PC-3 (cell line): ENCODE data around the gene CYP2A7. TPM values are rescaled to one million over a fixed set of nuclear protein-coding genes. Genes with fewer than 3 reads are reported as not detected.
"Not testable (repeated sequence)": the region's sequence is repeated elsewhere in the genome, so short reads cannot be mapped to it uniquely, and the experiment has no call there.

Experiments used
- ATAC-seq: fragments of 200-7000 bp; cut with Tn5 transposase; 2 replicates; pipeline ENCODE4 v1.9.1; 2020; ENCODE audit warnings: mild to moderate bottlenecking, moderate library complexity
- BruUV-seq: library from RNA; stranded (reverse); fragments of 400-500 nt; replicated peaks from 2 replicates; lab custom pipeline; 2021; lab: Mats Ljungman, UMichigan
- CTCF ChIA-PET: fragments of 300-600 bp; sonication (Branson Sonifier 250); formaldehyde crosslinking; loops from one replicate; lab custom pipeline; 2022; ENCODE audit warnings: antibody characterized with exemption; lab: Charles Lee
- POLR2A ChIA-PET: fragments of 300-600 bp; sonication (Branson Sonifier 250); formaldehyde crosslinking; loops from one replicate; lab custom pipeline; 2022; ENCODE audit warnings: antibody characterized with exemption; ENCODE audit not compliant: unreplicated experiment; lab: Charles Lee
- DNase-seq: peaks from one replicate; pipeline ENCODE4 v3.0.0-alpha.2; 2015
- H2AFZ ChIP-seq: fragments of 300-600 bp; sonication (generic); 2 replicates; pipeline ENCODE4 v1.6.0; 2016; ENCODE audit warnings: antibody characterized with exemption, low read length
- H3F3A ChIP-seq: fragments of 300-600 bp; sonication (generic); one replicate; pipeline ENCODE4 v1.6.0; 2017; ENCODE audit warnings: antibody characterized with exemption, low read length, control low read depth, mild to moderate bottlenecking; ENCODE audit not compliant: unreplicated experiment
- H3K27ac ChIP-seq: fragments of 300-600 bp; sonication (generic); 2 replicates; pipeline ENCODE4 v1.5.1; 2016; ENCODE audit warnings: mild to moderate bottlenecking, low read length
- H3K27me3 ChIP-seq: fragments of 300-600 bp; sonication (generic); 2 replicates; pipeline ENCODE4 v1.6.1; 2016; ENCODE audit warnings: low read length, mixed read lengths
- H3K36me3 ChIP-seq: fragments of 300-600 bp; sonication (generic); 2 replicates; pipeline ENCODE4 v1.6.1; 2016; ENCODE audit warnings: low read depth, mixed run types, low read length, mixed read lengths
- H3K4me1 ChIP-seq: fragments of 300-600 bp; sonication (generic); 2 replicates; pipeline ENCODE4 v1.5.1; 2016; ENCODE audit warnings: low read length; ENCODE audit not compliant: insufficient read depth
- H3K4me2 ChIP-seq: fragments of 300-600 bp; sonication (generic); 2 replicates; pipeline ENCODE4 v1.6.0; 2016; ENCODE audit warnings: low read length
- H3K4me3 ChIP-seq: fragments of 300-600 bp; sonication (generic); 2 replicates; pipeline ENCODE4 v1.5.1; 2016; ENCODE audit warnings: mild to moderate bottlenecking, low read length, mixed read lengths
- H3K79me2 ChIP-seq: fragments of 300-600 bp; sonication (generic); 2 replicates; pipeline ENCODE4 v1.6.1; 2017; ENCODE audit warnings: low read length, mixed read lengths
- H3K9ac ChIP-seq: fragments of 300-600 bp; sonication (generic); 2 replicates; pipeline ENCODE4 v1.6.0; 2016; ENCODE audit warnings: mild to moderate bottlenecking, low read length
- H3K9me2 ChIP-seq: fragments of 300-600 bp; sonication (generic); replicated peaks from 2 replicates; pipeline ENCODE4 v1.6.1; 2016; ENCODE audit warnings: mixed run types, low read length, mixed read lengths
- H3K9me3 ChIP-seq: fragments of 300-600 bp; sonication (generic); 2 replicates; pipeline ENCODE4 v1.6.1; 2016; ENCODE audit warnings: low read length, mixed read lengths
- H4K20me1 ChIP-seq: fragments of 300-600 bp; sonication (generic); 2 replicates; pipeline ENCODE4 v1.6.1; 2016; ENCODE audit warnings: low read length, mixed read lengths
- CTCF ChIP-seq: fragments of 300-600 bp; sonication (generic); conservative IDR thresholded peaks from 2 replicates; pipeline ENCODE4 v1.5.1; 2017; ENCODE audit warnings: antibody characterized with exemption, low read depth, mild to moderate bottlenecking, low read length
- EZH2 ChIP-seq: fragments of 300-600 bp; sonication (generic); IDR thresholded peaks from one replicate; pipeline ENCODE4 v1.6.1; 2017; ENCODE audit warnings: antibody characterized with exemption, mild to moderate bottlenecking, low read length; ENCODE audit not compliant: unreplicated experiment
- EZH2phosphoT487 ChIP-seq: fragments of 300-600 bp; sonication (generic); IDR thresholded peaks from 2 replicates; pipeline ENCODE4 v1.6.1; 2018; ENCODE audit warnings: mild to moderate bottlenecking, antibody characterized with exemption, low read length, borderline replicate concordance
- intact Hi-C: fragments of 100-400 bp; cut with micrococcal nuclease; formaldehyde crosslinking; loops from 2 replicates; pipeline ENCODE4 v1.9.0; 2023
- total RNA-seq: library from RNA; depleted of rRNA; stranded (reverse); fragments of >200 nt; gene quantifications from 2 replicates; pipeline ENCODE4 v1.2.3, GENCODE V29; 2014

The CYP2A7 gene
- total RNA-seq, 1 experiment from 2014 or later, result not detected

GRCh38 chr19:40862785-40863184 is 19.2 kb downstream of the CYP2A7 start:
- Histone ChIP-seq H3K36me3 (no peaks in the 10 kb centered on the region), H3K79me2 (no peaks in the 10 kb centered on the region), H4K20me1 (no peaks in the 10 kb centered on the region), H3K9me3 (no peaks in the 10 kb centered on the region), H3K9me2 (no peaks in the 10 kb centered on the region), H3K27ac (peak overlapping the region; percentile 56), H3K27me3 (no peaks in the 10 kb centered on the region), H3K4me2 (no peak overlapping the region), H3F3A (no peaks in the 10 kb centered on the region), H2AFZ (no peak overlapping the region), H3K4me3 (no peak overlapping the region), H3K9ac (no peak overlapping the region), H3K4me1 (peaks cover 7% of the 10 kb centered on the region)
- POLR2A ChIA-PET, result interaction anchor here (0.6 kb wide), 1 partner anchor 172 kb away, joined by 3 read pairs; no protein-coding TSS in a partner anchor
- ATAC-seq, result peak; percentile 22
- peak; percentile 82 for DNase-seq
- intact Hi-C loops, result no loop called here
- TF ChIP-seq EZH2phosphoT487 (no peak), EZH2 (no peak), CTCF (no peak)
- CTCF ChIA-PET, result no interaction called here
- BruUV-seq, result no TSS peak

GRCh38 chr19:40862333-40862732 is 19.7 kb downstream of the CYP2A7 start:
- Histone ChIP-seq H3K9ac (no peak overlapping the region), H3K4me2 (no peak overlapping the region), H3K4me1 (peaks cover 7% of the 10 kb centered on the region), H3K36me3 (no peaks in the 10 kb centered on the region), H3K27ac (peak overlapping the region; percentile 56), H3K27me3 (no peaks in the 10 kb centered on the region), H3K79me2 (no peaks in the 10 kb centered on the region), H4K20me1 (no peaks in the 10 kb centered on the region), H3K9me2 (no peaks in the 10 kb centered on the region), H3F3A (no peaks in the 10 kb centered on the region), H3K4me3 (no peak overlapping the region), H3K9me3 (no peaks in the 10 kb centered on the region), H2AFZ (no peak overlapping the region)
- no peak for DNase-seq
- no peak for ATAC-seq
- intact Hi-C loops, result no loop called here
- POLR2A ChIA-PET, result interaction anchor here (0.6 kb wide), 1 partner anchor 171 kb away, joined by 3 read pairs; no protein-coding TSS in a partner anchor
- CTCF ChIA-PET, result no interaction called here
- BruUV-seq, result no TSS peak
- TF ChIP-seq EZH2 (no peak), EZH2phosphoT487 (no peak), CTCF (no peak)

GRCh38 chr19:40858109-40858508 is 23.9 kb downstream of the CYP2A7 start:
- H3F3A ChIP-seq, result no peaks in the 10 kb centered on the region

GRCh38 chr19:40852467-40853152 is 29.4 kb downstream of the CYP2A7 start:
- intact Hi-C loops, H3K79me2 ChIP-seq, H3K9me3 ChIP-seq, CTCF ChIA-PET, ATAC-seq, H3K4me3 ChIP-seq, H3K4me2 ChIP-seq, H3K27me3 ChIP-seq, H3K36me3 ChIP-seq, POLR2A ChIA-PET, DNase-seq, H3K9me2 ChIP-seq, H3K27ac ChIP-seq, H3K9ac ChIP-seq, BruUV-seq, H3K4me1 ChIP-seq, H4K20me1 ChIP-seq, H3F3A ChIP-seq, H2AFZ ChIP-seq: not testable (repeated sequence)

More at GRCh38 chr19:40858109-40858508, 23.9 kb downstream of the CYP2A7 start:
- intact Hi-C loops, result no loop called here
- TF ChIP-seq EZH2phosphoT487, result no peak
- no peak for TF ChIP-seq CTCF
- TF ChIP-seq EZH2, result no peak
- Histone ChIP-seq H3K4me2 (no peak overlapping the region), H3K36me3 (no peaks in the 10 kb centered on the region), H2AFZ (no peak overlapping the region), H3K27ac (no peak overlapping the region), H3K4me1 (peaks cover 7% of the 10 kb centered on the region), H3K4me3 (no peak overlapping the region), H4K20me1 (no peaks in the 10 kb centered on the region), H3K79me2 (no peaks in the 10 kb centered on the region), H3K9me3 (no peaks in the 10 kb centered on the region), H3K9me2 (no peaks in the 10 kb centered on the region), H3K9ac (no peak overlapping the region), H3K27me3 (no peaks in the 10 kb centered on the region)
- no TSS peak for BruUV-seq
- CTCF ChIA-PET, result no interaction called here
- POLR2A ChIA-PET, result no interaction called here
- ATAC-seq, result no peak
- DNase-seq, result no peak
